CD4-positive, alpha-beta T cell treated with Interleukin-17A for 1 hour (primary cell): ENCODE measurements around the gene NPIPA1.
A peak's percentile ranks its signal among the peaks of the same experiment; 100 is the strongest.
"Not testable (repeated sequence)": the region's sequence is repeated elsewhere in the genome, so short reads cannot be mapped to it uniquely, and the experiment has no call there.

Source experiments
- DNase-seq: peaks from one replicate; pipeline ENCODE4 v3.0.0-alpha.2; 2020

The NPIPA1 gene

DNA sequence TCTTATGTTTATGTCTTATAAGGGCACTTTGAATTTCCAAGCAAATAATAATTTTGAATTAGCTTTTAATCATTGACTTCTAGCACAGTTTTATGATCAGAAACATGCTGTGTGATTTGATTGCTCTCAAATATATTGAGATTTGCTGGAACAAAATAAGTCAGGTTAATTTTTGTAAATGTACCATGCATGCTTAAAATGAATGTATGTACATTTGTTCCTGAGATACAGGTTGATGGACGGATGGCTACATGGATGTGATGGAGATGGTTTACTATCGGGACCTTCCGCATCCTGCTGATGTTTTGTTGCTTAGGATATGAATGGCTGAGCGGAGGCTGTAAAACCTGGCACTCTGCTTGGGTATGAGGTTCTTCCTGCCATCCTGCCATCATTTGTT, at the start of gene NPIPA1:
Gene NPIPA1, plus strand, starts transcription at position 301 of the 400 bp plus-strand sequence. Its CDS starts 0 bp downstream, at position 301.
- DNase-seq, result not testable (repeated sequence)

DNA sequence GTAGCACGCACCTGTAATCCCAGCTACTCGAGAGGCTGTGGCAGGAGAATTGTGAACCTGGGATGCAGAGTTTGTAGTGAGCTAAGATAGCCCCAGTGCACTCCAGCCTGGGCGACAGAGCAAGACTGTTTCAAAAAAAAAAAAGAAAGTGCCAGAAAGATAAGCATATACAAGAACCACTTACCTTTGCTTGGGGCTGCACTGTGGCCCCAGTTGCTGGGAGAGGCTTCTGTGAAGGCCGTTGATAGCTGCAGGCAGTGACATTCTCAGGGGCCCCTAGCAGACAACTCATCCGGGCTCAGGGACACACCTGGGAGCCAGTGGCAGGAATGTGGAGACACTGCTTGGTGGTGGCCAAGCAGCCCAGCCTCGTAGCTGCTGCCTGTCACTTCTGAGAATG, 45.1 kb upstream of the NPIPA1 start:
- not testable (repeated sequence) for DNase-seq

DNA sequence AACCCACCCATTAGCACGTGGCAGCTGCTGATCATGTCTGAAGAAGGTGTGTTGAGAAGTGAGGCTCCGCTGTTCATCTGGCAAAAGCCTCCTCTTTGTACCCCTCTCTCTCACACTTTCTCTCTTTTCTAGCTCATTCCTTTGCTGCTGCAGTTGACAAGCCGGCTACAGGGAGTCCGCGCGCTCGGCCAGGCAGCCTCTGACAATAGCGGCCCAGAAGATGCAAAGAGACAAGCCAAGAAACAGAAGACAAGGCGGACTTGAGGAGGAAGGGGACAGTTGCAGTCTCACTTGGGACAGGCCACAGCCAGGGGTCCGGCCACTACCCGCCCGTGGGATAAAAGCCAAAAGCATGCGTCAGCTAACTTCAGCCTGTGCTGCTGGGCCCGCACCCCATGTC, 41.9 kb upstream of the NPIPA1 start:
- DNase-seq, result not testable (repeated sequence)

DNA sequence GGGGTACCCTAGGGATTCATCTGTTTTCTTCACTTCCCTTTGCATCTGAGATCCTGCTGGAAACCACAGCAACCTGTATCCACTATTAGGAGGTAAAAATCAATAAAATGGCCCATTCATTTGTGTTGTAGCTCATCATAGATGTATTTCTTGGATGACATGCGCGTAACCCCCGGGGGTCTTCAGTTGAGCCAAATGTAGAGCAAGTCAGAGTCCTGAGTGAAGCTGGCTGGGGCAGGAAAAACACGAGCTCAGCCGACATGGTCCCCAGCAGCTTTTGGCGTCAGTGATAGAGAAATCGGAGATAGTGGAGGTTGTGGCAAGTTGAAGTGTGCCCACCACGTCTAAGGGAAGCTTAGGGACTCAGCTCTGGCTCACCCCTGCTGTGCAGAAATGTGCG, 41.2 kb upstream of the NPIPA1 start:
- DNase-seq, result not testable (repeated sequence)

DNA sequence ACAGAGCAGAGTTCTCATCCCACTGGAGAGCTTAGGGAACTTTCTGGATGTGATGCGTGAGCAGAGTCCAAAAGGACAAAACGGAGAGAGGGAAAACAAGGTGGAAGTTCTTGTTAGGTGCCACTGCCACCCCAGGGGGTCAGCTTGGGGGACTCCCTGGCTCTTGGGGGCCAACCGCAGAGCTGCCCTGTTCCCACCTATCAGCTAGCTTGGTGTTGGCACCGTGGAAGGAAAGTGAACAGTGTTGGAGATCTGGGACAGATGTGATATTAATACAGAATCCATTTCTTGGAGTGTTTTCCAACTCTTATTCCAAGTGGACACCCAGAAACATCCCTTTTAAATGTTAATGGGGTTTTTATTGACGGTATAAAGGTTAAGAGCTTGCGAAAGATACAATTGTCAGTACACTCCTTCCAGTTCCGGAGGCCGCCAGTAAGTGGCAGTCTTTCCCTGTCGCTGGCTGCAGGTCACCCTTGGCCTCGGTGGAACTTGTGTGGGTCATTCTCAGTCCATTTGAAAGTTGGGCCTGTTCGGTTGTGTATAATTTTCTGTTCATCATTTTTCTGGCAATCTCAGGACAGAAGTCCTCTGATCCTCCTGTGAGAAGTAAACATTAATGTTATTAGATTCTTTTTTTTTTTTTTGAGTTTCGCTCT, 40.1 kb upstream of the NPIPA1 start:
- not testable (repeated sequence) for DNase-seq

DNA sequence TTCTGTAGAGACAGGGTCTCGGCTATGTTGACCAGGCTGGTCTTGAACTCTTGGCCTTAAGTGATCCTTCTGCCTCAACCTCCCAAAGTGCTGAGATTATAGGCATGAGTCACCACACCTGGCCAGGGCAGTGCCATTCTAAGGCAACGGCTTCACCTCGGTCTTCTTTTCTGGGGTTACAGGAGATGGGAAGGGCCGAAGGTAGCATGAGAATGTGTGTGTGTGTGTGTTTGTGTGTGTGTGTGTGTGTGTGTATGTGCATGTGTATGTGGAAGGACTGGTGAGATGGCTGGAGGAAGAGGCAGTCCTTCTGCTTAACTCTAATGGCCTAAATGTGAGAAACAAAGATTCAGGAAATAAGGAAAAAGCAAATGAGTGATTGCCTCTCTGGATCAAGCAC, 39.1 kb upstream of the NPIPA1 start:
- not testable (repeated sequence) for DNase-seq

DNA sequence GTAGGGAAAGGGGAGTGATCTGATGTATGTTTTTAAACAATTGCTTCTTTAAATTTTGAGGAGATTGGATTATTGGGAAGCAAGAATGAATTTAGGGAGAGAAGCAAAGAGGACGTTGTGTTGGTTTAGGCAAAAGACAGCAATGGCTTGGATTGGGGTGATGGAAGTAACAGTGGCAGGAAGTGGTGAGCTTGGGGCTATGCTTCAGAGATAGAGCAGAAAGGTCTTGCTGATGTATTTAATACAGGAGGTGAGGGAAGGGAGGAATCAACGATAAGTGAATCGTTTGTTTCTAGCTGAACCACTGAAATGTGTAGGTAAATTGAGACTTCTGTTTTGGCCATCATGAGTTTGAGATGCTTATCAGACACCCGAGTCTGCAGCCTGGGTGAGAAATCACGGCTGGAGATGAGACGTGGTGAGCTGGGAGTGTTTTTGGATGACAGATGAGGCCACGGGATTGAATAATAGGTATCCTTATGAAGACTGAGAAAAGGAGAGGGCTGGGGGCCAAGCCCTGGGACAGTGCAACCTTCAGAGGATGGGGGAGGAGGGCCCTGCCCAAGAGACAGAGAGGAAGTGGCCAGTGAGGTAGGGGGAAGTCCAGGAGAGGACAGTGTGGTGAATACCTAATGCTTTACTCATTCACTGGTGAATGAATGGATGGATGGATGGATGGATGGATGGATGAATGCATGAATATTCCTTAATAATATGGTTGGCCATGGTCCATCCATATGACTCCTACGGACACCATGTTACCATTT, 33.9 kb upstream of the NPIPA1 start:
- not testable (repeated sequence) for DNase-seq

DNA sequence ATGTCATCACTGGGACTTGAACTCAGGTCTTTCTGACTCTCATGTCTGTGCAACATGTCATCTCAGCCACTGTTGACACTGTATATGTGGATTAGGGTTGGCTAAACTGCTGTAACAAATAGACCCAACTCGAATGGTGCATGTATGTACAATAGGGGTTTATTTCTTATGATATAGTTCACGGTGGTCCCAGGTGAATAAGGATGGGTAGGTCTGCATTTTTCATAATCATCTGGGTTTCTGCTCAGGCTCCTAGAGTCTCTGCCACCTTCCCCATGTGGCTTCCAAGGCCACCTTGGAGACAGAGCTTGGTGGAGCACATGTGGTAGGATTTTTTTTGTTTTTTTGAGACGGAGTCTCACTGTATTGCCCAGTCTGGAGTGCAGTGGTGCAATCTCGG, 27.5 kb upstream of the NPIPA1 start:
- not testable (repeated sequence) for DNase-seq

DNA sequence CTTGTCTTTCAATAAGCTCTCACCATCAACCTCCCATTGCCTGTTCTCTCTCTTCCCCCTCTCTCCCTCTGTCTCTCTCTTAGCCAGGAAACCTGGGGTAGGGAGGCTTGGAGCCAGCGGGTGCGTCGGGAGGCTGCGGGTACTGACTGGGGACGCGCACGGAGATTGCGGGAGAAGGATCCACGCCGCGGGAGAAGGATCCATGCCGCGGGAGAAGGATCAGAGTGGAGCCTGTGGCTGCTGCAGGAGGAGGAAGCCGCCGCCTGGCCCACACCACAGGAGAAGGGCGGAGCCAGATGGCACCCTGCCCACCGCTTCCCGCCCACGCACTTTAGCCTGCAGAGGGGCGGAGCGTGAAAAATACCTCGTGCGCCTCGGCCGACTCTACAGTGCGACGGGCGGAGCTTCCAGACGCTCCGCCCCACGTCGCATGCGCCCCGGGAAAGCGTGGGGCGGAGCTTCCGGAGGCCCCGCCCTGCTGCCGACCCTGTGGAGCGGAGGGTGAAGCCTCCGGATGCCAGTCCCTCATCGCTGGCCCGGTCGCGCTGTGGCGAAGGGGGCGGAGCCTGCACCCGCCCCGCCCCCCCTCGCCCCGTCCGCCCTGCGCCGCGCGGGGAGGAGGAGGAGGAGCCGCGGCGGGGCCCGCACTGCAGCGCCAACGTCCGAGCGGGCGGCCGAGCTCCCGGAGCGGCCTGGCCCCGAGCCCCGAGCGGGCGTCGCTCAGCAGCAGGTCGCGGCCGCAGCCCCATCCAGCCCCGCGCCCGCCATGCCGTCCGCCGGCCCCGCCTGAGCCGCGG, 26.2 kb upstream of the NPIPA1 start:
- DNase-seq, result not testable (repeated sequence)

DNA sequence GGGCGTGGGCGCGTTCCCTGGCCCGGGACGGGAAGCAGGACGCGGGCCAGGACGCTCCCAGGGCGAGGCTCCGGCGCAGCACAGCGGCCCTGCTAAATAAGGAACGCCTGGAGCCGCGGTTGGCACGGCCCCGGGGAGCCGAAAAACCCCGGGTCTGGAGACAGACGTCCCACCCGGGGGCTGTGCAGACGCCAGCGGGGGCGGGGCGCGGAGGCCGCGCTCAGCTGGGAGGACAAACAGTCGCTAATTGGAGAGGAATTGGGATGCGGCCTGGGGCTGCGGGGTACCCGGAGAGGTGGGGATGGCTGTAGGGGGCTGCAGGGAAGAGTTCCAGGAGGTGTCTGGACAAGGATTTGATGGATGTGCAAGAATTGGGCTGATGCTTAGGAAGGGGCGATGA, 25.3 kb upstream of the NPIPA1 start:
- DNase-seq, result peak; percentile 45

DNA sequence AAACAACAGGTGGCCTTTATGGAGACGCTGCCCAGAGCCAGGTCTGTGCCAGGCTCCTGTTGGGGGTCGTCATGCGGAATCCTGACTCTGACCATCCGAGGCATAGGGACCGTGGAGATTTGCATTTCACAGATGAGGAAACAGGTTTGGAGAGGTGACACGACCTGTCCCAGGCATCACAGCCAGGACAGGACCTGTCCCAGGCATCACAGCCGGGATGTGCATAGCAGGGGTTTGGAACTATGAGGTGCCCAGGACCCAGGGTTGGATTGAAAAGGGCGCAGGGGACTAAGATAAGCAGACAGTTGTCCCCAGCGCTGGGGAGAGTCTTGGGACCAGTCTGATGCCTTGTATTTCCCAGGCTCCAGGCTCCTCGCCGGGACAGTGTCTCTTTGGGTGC, 24.7 kb upstream of the NPIPA1 start:
- not testable (repeated sequence) for DNase-seq

DNA sequence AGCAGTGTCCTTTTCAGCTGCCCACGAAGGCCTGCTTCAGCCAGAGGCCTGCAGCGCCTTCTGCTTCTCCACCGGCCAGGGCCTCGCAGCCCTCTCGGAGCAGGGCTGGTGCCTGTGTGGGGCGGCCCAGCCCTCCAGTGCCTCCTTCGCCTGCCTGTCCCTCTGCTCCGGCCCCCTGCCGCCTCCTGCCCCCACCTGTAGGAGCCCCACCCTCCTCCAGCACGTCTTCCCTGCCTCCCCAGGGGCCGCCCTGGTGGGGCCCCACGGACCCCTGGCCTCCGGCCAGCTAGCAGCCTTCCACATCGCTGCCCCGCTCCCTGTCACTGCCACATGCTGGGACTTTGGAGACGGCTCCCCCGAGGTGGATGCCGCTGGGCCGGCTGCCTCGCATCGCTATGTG, 18.7 kb upstream of the NPIPA1 start:
- not testable (repeated sequence) for DNase-seq

DNA sequence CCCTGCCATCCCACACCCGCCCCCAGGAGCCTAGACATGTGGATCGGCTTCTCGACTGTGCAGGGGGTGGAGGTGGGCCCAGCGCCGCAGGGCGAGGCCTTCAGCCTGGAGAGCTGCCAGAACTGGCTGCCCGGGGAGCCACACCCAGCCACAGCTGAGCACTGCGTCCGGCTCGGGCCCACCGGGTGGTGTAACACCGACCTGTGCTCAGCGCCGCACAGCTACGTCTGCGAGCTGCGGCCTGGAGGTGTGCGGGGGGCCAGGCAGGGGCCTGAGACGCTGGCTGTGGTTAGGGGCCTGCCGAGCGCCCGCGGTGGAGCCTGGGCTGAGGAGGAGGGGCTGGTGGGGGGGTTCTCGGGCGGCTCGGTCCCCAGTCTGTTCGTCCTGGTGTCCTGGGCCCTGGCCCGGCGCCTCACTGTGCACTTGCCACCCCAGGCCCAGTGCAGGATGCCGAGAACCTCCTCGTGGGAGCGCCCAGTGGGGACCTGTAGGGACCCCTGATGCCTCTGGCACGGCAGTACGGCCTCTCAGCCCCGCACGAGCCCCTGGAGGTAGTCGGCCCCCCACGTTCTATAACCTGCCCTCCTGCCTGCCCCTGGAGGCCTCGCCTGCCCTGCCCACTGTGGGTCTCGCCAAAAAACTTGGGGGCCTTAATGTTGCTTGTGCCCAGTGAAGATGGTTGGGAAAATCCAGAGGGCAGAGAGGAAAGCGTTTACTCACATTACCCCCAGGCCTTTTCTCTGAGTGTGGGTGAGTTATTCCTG, 17.2 kb upstream of the NPIPA1 start:
- DNase-seq, result not testable (repeated sequence)

DNA sequence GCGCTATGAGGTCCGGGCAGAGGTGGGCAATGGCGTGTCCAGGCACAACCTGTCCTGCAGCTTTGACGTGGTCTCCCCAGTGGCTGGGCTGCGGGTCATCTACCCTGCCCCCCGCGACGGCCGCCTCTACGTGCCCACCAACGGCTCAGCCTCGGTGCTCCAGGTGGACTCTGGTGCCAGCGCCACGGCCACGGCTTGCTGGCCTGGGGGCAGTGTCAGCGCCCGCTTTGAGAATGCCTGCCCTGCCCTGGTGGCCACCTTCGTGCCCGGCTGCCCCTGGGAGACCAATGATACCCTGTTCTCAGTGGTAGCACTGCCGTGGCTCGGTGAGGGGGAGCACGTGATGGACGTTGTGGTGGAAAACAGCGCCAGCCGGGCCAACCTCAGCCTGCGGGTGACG, 15.0 kb upstream of the NPIPA1 start:
- DNase-seq, result not testable (repeated sequence)

DNA sequence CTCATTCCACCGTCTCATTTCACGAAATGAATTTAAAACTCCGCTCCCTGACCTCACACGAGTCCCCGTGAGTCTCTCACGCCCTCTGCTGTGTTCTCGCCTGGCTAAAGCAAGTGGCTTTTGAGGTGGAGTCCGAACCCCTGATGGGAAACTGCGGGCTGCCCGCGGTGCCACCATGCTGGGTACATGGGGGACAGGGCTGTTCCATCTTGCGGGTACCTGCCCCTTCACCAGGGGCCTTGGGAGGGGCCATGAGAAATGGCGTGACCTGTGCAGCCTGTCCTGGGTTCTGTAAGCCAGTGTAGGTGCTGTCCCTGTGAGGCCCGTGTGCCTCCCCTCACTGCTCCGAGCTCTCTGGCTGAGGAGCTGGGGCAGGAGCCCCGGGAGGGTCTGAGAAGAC, 14.3 kb upstream of the NPIPA1 start:
- not testable (repeated sequence) for DNase-seq

DNA sequence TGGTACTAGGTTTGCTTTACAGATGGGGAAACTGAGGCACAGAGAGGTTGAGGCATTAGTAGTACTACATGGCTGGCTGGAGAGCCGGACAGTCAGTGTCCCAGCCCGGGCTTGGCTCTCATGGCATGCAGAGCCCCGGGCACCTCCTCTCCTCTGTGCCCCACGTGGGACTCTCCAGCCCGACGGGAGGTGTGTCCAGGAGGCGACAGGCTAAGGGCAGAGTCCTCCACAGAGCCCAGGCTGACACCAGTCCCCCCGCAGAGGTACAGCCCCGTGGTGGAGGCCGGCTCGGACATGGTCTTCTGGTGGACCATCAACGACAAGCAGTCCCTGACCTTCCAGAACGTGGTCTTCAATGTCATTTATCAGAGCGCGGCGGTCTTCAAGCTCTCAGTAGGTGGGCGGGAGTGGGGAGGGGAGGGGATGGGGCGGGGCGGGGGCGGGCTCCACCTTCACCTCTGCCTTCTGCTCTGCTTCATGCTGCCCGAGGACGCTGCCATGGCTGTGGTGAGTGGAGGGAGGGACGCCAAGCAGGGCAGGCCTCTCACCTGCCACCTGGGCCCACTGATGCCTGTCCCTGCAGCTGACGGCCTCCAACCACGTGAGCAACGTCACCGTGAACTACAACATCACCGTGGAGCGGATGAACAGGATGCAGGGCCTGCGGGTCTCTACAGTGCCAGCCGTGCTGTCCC, 13.7 kb upstream of the NPIPA1 start:
- not testable (repeated sequence) for DNase-seq

DNA sequence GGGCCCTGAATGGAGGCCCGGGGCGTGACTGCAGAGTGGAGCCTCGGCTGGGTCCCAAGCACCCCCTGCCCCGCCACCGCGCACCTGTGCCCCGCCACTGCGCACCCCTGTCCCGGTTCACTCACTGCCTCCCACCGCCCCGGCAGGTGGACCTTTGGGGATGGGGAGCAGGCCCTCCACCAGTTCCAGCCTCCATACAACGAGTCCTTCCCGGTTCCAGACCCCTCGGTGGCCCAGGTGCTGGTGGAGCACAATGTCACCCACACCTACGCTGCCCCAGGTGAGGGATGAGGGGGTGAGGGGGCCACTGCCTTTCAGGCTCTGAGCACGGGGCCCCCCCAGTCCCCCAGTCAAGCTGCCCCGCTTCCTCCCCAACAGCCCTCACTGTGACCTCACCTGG, 12.9 kb upstream of the NPIPA1 start:
- not testable (repeated sequence) for DNase-seq

DNA sequence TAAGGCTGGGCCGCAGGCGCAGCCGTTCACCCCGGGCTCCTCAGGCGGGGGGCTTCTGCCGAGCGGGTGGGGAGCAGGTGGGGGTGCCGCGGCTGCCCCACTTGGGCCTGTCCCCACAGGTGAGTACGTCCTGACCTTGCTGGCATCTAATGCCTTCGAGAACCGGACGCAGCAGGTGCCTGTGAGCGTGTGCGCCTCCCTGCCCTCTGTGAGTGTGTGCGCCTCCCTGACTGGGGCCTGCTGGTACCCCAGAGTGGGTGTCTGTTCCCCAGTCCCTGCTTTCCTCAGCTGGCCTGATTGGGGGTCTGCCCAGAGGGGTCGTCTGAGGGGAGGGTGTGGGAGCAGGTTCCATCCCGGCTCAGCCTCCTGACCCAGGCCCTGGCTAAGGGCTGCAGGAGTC, 12.3 kb upstream of the NPIPA1 start:
- not testable (repeated sequence) for DNase-seq

DNA sequence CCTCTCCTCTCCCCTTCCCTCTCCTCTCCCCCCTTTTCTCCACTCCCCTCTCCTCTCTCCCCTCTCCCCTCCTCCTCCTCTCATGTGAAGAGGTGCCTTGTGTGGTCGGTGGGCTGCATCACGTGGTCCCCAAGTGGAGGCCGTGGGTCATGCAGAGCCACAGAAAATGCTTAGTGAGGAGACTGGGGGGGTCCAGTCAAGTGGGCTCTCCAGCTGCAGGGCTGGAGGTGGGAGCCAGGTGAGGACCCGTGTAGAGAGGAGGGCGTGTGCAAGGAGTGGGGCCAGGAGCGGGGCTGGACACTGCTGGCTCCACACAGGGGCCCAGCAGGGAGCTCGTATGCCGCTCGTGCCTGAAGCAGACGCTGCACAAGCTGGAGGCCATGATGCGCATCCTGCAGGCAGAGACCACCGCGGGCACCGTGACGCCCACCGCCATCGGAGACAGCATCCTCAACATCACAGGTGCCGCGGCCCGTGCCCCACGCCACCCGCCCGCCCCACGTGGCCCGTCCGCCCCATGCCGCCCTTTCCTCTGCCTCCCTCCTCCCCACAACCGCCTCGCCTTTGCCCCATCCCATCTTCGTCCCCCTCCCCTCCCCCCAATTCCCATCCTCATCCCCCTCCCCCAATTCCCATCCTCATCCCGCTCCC, 9.1 kb upstream of the NPIPA1 start:
- not testable (repeated sequence) for DNase-seq

DNA sequence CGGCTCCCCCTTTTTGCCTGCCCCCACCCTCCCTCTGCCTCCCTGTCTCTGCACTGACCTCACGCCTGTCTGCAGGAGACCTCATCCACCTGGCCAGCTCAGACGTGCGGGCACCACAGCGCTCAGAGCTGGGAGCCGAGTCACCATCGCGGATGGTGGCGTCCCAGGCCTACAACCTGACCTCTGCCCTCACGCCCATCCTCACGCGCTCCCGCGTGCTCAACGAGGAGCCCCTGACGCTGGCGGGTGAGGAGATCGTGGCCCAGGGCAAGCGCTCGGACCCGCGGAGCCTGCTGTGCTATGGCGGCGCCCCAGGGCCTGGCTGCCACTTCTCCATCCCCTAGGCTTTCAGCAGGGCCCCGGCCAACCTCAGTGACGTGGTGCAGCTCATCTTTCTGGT, 8.1 kb upstream of the NPIPA1 start:
- DNase-seq, result not testable (repeated sequence)

DNA sequence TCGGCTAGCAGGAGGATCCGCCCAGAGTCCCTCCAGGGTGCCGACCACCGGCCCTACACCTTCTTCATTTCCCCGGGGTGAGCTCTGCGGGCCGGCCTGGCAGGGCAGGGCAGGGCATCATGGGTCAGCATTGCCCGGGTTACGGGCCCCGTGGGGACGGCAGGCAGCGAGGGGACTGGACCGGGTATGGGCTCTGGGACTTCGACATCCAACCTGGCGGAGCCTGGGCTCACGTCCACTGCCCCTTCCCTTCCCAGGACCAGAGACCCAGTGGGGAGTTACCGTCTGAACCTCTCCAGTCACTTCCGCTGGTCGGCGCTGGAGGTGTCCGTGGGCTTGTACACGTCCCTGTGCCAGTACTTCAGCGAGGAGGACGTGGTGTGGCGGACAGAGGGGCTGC, 7.0 kb upstream of the NPIPA1 start:
- DNase-seq, result not testable (repeated sequence)
